Stimulated activated CD4-positive, alpha-beta T cell treated with anti-CD3 and anti-CD28 coated beads, Interleukin-12 subunit alpha, Interleukin-12 subunit beta, amount 100 ng/mL, for 4 hours (primary cell): ENCODE data around the gene RNASE13.
"Not testable (repeated sequence)": the region's sequence is repeated elsewhere in the genome, so short reads cannot be mapped to it uniquely, and the experiment has no call there.

Source experiments
- DNase-seq: peaks from one replicate; pipeline ENCODE4 v3.0.0-alpha.2; 2020

Gene RNASE13

GRCh38 chr14:21040941-21041340 is 6.3 kb upstream of the RNASE13 start:
- not testable (repeated sequence) for DNase-seq

GRCh38 chr14:21040370-21040925 is 5.8 kb upstream of the RNASE13 start:
- no peak for DNase-seq

GRCh38 chr14:21039585-21040369 is 5.2 kb upstream of the RNASE13 start:
- DNase-seq = no peak

DNA sequence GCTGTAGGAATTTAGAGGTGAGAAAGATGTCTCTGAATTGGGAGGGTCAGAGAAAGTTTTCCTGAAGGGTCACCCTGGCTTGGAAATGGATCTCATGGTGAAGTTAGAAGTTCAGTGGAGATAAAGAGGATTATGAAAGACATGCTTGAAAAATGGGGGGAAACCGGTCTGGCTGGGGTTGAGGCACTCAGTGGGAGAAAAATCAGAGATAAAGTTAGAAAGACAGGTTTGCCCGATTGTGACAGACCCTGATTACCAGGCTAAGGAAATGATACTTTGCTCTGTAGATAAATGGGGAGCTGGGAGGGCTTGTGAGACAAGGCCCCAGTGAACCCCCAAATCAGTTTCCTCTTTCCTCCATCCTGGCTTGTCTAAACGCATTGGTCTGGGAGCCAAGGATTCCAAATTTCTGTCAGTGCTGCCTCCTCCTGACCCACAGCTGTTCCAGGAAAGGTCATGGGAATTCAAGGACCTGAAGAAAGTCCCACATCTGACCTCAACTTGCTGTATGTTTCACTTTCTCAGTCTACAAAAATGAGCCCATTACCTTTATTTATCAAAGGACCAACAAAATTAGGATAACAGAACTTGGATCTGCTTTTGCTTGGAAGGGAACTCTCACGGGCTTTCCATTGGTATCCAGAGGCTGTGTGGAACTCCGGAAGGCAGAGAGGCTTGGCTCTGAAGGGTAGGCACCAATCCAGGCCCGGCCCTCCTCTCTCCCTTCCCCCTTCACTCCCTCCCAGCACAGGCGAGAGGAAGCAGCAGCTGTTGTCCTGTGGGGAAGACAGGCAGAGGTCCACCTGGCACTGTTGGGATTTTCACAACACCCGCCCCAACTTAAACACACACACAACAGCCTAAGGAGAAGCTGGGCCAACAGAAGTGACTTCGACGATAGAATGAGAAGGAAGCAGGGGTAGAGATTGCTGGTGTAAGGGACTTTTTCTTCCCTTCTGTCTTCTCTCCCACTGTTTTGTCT is 4.1 kb upstream of the RNASE13 start:
- no peak for DNase-seq

GRCh38 chr14:21037156-21037555 is 2.5 kb upstream of the RNASE13 start:
- DNase-seq = no peak

DNA sequence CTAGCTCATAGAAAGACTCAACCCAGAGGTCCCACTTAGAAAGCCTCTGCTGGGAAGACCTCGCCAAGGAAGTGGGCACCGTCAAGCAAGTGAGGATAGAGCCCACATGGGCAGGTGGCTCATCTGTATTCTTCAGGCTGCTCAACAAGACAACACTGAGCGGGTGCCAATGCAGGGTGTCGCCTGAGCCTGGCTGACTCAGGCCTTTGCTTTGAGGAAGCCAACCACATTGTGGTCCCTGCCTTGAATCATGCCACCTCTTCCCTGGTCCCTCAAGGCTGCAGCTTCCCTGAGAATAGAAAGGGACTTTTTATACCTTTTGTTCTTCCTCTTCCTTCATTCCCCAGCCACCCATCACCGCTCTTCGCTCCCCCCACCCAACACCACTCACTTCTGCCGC is 2.1 kb upstream of the RNASE13 start:
- no peak for DNase-seq

DNA sequence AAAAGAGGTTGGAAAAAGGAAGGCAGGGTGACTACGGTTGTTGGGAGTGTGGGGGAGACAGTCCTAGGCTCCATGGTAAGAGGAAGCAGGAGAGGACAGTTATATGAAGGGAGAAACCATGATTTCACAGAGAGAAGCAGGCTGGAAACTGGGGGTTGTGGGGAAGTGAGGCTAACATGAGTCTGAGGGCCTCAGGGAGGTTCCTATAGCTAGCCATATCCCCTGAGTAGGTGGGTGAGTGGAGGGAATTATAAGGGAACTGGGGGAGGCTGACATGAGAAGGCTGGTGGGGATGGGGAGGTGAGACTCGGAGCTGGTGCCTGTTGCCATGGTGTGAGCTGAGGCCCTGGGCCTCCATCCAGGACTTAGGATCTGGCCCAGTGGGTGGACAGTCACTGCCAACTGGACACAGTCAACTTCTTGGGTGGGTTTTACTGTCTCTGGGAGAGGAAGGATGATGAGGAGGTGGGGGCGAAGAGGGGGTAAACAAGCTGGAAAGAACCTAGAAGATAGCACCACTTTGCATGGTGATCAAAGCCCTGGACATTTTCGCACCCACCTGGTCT is 1.4 kb downstream of the RNASE13 start:
- DNase-seq = no peak

DNA sequence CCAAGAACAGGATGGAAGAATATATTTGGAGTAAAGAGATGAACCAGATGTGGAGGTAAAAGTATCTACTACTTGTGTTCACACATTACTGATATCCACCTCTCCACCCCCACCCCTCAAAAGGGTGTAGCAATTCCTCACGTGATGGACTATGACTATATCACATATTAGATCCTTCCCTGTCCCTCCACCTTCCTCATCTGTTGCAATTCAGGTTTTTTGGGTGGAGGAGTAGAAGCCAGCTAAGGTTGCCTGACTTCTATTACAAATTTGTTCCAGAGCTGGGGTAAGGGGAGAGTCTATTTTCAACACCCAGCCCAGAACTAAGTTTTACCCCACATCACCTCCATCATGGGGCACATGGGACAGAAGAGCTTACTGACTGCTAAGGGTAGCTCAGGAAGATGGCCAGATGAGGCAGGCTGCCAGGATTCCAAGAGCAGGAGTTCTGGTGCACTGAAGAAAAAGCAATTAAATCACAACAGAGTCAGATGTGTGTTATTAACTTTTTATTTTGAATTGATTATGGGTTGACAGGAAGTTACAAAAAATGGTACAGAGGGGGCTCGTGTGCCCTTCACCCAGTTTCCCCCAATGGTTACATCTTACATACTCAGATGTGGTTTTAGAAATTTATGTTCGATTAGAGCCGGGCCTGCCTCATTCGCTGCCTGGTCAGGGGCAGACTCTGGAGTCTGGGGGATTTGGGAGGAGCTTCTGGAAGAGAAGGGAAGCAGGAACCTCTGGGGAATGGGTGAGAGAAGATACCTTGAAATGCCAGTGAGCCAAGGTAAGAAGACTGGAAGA is 2.1 kb downstream of the RNASE13 start:
- DNase-seq = no peak

DNA sequence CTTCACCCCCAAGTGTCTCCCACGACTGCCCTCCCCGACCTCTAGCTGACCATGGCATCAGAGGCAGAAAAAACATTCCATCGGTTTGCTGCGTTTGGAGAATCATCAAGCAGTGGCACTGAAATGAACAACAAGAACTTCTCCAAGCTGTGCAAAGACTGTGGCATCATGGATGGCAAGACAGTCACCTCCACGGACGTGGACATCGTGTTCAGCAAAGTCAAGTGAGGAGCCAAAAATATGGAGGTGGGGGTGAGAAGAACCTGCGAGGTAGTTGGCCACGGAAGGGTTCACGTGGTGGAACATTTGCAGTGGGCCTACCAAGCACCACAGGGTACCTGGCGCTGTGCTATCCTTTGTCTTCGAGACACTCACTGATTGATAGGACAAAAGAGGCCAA is 4.1 kb downstream of the RNASE13 start:
- no peak for DNase-seq

DNA sequence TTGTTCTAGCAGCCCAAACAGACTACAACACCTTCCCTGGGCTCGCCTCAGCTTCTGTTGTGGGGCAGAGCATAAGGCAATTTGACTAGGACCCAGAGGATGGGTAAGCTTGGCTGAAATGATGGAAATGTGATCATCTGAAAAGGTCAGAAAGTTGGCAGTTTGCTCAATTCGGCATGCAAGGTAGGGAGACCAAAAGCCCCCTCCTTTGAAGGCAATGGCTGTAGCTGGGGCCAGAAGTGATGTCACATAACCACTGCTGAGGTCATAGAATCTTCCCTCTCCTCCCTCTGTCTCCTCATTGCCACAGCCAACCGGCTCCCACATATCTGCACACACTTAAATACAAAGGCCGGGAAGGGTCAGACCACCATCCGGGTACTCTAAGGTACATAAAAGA is 4.7 kb downstream of the RNASE13 start, which contains the start of gene TPPP2:
TSS of gene TPPP2 (plus strand) at position 301 of the 400 bp plus-strand sequence. CDS start 365 bp downstream, outside the sequence.
- DNase-seq = no peak

DNA sequence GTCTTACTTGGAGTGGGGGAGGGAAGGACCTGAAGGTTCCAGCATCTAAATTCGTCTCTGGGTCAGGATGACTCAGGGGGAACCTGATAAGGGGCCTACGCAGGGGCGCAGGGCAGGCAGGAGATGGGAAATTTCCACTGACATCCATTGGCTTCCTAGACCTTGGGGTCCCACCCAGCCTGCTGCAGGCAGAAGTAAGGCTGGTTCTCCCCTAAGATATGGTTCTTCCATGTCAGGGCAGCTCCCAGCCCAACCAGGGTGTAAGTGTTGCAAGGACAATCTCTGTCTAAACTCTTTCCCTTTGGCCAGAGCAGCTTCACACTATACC is 7.7 kb downstream of the RNASE13 start:
- no peak for DNase-seq

- DNase-seq = no peak
Measured at GRCh38 chr14:21026274-21026987, 8.2 kb downstream of the RNASE13 start.

DNA sequence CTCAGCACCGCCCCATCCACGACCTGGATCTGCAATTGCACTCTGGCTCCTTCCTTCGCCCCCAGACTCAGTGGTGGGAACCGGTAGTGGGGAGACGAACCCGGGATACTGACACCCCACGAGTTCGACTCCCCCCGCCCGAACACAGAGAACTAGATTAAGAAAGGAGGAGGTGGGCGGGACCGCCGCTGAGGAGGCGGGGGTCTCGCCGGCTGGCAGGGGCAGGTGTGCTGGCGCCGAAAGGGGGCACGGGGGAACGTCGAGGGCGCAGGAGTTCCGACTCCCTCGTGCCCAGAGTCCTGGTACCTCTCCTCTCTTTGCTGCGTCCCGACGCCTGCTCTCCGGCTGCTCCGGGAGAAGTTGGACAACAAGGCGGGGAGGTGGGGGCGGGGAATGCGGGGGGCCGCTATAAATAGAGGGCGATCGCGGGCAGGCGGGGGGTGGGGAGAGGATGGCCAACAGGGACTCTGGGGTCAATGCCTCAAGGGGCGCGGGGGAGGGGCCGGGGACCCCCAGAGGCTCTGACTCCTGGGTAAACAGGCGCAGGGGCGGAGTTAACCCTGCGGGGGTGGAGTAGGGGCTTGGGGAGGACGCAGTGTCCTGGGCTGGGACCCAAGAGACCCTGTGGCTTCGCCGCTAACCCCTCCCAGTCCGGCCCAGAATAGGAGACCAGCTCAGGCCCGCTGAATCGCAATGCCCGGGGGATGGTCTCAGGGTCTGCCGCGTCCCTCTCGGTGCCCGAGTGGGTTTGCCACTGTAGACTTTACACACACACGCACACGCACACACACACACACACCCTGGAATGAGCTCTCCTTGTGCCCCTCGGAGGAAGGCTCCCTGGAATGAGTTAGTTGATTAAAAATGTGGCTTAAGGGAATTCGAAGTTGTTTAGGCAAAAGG is 9.0 kb downstream of the RNASE13 start:
- no peak for DNase-seq

DNA sequence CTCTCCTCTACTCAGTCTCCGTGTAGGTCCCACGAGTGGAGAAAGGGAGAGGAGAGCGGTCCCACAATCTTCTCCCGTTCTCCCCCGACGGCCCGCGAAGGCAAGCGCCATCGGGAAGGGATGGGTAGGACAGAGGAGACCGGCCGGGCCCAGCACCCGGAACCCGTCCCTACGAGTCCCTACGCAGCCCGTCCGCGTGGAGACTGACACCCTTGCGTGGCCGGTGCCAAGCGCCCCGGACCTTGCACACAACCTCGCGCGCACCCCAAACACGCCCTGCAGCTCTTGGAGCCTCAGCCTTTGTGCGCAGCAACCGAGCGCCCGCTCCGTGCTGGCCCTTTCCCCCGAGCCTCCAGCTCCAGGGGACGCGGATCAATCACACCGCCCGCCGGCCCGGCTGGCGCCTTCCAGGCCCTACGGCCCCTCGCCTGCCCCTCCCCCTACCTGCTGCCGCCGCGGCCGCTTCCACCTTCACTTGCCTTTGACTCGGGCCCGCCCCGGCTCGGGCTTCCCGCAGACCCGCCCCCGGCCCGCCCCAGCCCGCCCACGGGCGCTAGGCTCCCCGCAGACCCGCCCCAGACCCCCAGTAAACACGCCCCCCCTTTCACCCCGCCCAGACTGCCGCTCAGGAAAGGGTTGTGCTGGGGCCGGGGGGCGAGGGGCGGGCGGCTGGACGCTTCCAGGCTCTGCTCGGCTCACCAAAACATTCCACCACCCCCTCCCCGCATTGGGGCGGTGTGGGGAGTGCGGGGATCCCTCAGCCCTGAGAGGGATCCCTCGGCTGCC is 9.8 kb downstream of the RNASE13 start, which contains the start of gene NDRG2:
TSS of gene NDRG2 (minus strand) at position 477 of the 786 bp plus-strand sequence. CDS start 1,746 bp downstream, outside the sequence.
- DNase-seq = peak; percentile 68

- DNase-seq = no peak
Measured at GRCh38 chr14:21023817-21024584, 10.6 kb downstream of the RNASE13 start.

DNA sequence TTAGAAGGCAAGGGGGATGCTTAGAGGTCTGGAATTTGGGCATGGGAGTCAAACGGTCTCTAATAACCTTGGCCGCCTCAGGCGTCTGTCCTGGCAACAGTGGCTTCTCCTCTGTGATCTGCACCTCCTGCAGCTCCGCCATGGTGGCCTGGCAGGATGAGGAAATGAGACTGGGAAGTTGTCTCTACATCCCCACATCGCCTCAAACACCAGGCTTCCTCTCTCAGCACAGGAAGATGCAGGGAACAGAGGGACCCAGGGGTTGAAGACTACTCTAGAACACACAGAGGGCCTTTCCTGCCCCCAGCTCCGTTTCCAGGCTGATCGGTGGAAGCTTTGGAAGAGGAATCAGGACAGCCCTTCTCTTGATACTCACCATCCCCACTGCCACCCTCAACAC is 11.4 kb downstream of the RNASE13 start:
- DNase-seq = no peak

- no peak for DNase-seq
Measured at GRCh38 chr14:21022686-21023085, 11.9 kb downstream of the RNASE13 start.

DNA sequence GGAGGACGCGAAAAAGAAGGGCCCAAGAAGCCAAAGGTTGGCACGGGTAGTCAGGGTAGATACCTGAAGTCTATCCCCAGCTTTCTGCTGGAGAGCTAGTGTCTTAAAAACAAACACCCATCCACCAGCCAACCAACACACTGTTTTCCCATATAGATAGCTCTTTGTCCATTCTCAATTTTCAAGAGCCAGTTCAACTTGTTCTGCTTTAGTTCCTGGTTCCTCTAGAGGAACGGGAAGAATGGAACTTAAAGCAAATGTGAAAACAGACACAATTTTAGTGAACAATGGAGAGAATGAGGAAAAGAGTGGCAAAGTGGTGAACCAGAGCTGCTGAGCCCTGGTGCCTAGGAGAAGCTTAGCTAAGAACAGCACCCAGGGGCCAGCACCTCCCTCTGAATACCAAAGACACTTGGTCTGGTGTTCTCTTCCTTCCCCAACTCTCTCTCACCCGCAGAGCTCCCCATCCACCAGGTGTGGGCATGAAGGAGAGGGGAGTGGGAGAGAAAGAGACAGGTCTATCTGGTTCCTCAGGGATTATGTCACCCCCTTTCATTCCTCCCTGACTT is 13.5 kb downstream of the RNASE13 start:
- DNase-seq = no peak
